SH-SY5Y (cell line): Measurements from ENCODE around the gene TBCE.

Experiments
- GATA2 ChIP-seq: IDR thresholded peaks from 2 replicates; pipeline ENCODE4 v1.6.1; 2011; ENCODE audit warnings: mild to moderate bottlenecking, low read depth, low read length
- GATA3 ChIP-seq: IDR thresholded peaks from 2 replicates; pipeline ENCODE4 v1.6.1; 2011; ENCODE audit warnings: low read depth, mild to moderate bottlenecking, low read length, moderate library complexity

GRCh38 chr1:235427447-235427846 lies 60.2 kb downstream of the TBCE start:
- TF ChIP-seq GATA2 (no peak), GATA3 (no peak)
